Epidermal melanocyte (primary cell): ENCODE measurements around the gene C2CD2L.
A peak's percentile ranks its signal among the peaks of the same experiment; 100 is the strongest.
"Not testable (repeated sequence)": the region's sequence is repeated elsewhere in the genome, so short reads cannot be mapped to it uniquely, and the experiment has no call there.

ENCODE experiments used
- DNase-seq: peaks from one replicate; pipeline ENCODE4 v3.0.0; 2011; ENCODE audit warnings: low spot score; ENCODE audit not compliant: insufficient read length

C2CD2L gene

GRCh38 chr11:119106564-119107537 is at the start of gene C2CD2L:
TSS of gene C2CD2L (plus strand) at chr11:119107344. CDS start at chr11:119107742, 398 bp downstream.
- DNase-seq, result peak; percentile 94

- not testable (repeated sequence) for DNase-seq
These were observed 48.0 kb upstream of the C2CD2L start for GRCh38 chr11:119059128-119059527.

GRCh38 chr11:119061256-119061655 is 45.9 kb upstream of the C2CD2L start:
- DNase-seq, result no peak

GRCh38 chr11:119062779-119063178 is 44.4 kb upstream of the C2CD2L start:
- DNase-seq, result no peak

GRCh38 chr11:119065369-119065768 is 41.8 kb upstream of the C2CD2L start:
- peak; percentile 35 for DNase-seq

GRCh38 chr11:119067371-119068222 is 39.5 kb upstream of the C2CD2L start, which contains the start of gene VPS11:
TSS of gene VPS11 (plus strand) at chr11:119067818. CDS start at chr11:119067824, 6 bp downstream.
- peak; percentile 100 for DNase-seq

GRCh38 chr11:119077839-119078238 is 29.3 kb upstream of the C2CD2L start:
- no peak for DNase-seq

GRCh38 chr11:119078675-119079420 is 28.3 kb upstream of the C2CD2L start:
- no peak for DNase-seq

- no peak for DNase-seq
These were observed 25.4 kb upstream of the C2CD2L start for GRCh38 chr11:119081682-119082260.

- peak; percentile 83 for DNase-seq
These were observed 22.3 kb upstream of the C2CD2L start, which contains the start of gene HMBS for GRCh38 chr11:119084663-119085436. TSS of gene HMBS (plus strand) at chr11:119084881. CDS start at chr11:119085034, 153 bp downstream.

- DNase-seq, result no peak
These were observed 21.7 kb upstream of the C2CD2L start for GRCh38 chr11:119085437-119085847.

- DNase-seq, result no peak
These were observed 20.0 kb upstream of the C2CD2L start for GRCh38 chr11:119087123-119087522.

- DNase-seq, result no peak
These were observed 19.4 kb upstream of the C2CD2L start for GRCh38 chr11:119087747-119088241.

- no peak for DNase-seq
These were observed 18.7 kb upstream of the C2CD2L start for GRCh38 chr11:119088406-119088805.

GRCh38 chr11:119089319-119089718 is 17.8 kb upstream of the C2CD2L start:
- DNase-seq, result no peak

- DNase-seq, result no peak
These were observed 16.0 kb upstream of the C2CD2L start for GRCh38 chr11:119091178-119091577.

GRCh38 chr11:119091966-119092879 is 14.9 kb upstream of the C2CD2L start:
- DNase-seq, result no peak
